ENCODE data around the gene PLXND1.

PLXND1 gene

GRCh38 chr3:129591932-129592331 is 14.5 kb downstream of the PLXND1 start:
- H3K4me3 ChIP-seq (replicated peaks; ENCODE audit: low read depth, low read length) = no peak overlapping the region
- no peak for DNase-seq (ENCODE audit: extremely low read depth, low read depth)
- TF ChIP-seq, protein P1, sequence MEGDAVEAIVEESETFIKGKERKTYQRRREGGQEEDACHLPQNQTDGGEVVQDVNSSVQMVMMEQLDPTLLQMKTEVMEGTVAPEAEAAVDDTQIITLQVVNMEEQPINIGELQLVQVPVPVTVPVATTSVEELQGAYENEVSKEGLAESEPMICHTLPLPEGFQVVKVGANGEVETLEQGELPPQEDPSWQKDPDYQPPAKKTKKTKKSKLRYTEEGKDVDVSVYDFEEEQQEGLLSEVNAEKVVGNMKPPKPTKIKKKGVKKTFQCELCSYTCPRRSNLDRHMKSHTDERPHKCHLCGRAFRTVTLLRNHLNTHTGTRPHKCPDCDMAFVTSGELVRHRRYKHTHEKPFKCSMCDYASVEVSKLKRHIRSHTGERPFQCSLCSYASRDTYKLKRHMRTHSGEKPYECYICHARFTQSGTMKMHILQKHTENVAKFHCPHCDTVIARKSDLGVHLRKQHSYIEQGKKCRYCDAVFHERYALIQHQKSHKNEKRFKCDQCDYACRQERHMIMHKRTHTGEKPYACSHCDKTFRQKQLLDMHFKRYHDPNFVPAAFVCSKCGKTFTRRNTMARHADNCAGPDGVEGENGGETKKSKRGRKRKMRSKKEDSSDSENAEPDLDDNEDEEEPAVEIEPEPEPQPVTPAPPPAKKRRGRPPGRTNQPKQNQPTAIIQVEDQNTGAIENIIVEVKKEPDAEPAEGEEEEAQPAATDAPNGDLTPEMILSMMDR (IDR thresholded peaks at IDR 0.05; ENCODE audit: low read depth, low read length, missing control alignments) = no peak

GRCh38 chr3:129590215-129590614 is 16.3 kb downstream of the PLXND1 start:
- no peak for DNase-seq (ENCODE audit: extremely low read depth, low read depth)
- no peak overlapping the region for H3K4me3 ChIP-seq (replicated peaks; ENCODE audit: low read depth, low read length)
- TF ChIP-seq, protein P1 (IDR thresholded peaks at IDR 0.05; ENCODE audit: low read depth, low read length, missing control alignments) = no peak

DNA sequence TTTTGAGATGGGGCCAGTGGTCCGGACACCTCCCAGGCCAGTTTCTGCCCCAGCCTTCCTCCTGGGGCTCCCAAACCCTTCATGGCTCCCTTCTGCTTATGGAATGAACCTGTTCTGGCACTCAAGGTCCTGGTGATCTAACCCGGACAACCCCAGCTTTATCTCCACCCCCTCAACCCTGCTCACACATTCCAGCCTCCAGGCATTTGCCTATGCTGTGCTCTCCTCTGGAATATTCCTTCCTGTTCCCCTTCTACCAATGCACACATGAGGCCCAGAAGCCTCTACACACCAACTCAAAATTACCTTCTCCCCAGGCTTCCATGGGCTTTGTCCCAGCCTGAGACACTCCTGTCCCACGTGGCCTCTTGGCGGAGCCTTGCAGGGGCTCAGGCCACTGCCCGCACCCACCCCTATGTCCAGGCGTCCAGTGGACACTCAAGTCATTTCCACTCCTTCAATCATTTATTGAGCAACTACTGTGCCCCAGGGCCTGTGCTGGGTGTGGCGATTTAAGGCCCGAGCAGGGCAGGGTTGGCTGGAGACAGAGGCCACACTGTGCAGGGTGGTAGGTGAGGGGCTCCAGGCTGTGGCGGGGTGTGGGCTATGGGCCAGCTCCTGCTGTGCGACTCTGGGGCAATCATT is 18.8 kb downstream of the PLXND1 start:
- TF ChIP-seq, protein P1 (IDR thresholded peaks at IDR 0.05; ENCODE audit: low read depth, low read length, missing control alignments) = no peak
- no peak for DNase-seq (ENCODE audit: extremely low read depth, low read depth)
- H3K4me3 ChIP-seq (replicated peaks; ENCODE audit: low read depth, low read length) = no peak overlapping the region

DNA sequence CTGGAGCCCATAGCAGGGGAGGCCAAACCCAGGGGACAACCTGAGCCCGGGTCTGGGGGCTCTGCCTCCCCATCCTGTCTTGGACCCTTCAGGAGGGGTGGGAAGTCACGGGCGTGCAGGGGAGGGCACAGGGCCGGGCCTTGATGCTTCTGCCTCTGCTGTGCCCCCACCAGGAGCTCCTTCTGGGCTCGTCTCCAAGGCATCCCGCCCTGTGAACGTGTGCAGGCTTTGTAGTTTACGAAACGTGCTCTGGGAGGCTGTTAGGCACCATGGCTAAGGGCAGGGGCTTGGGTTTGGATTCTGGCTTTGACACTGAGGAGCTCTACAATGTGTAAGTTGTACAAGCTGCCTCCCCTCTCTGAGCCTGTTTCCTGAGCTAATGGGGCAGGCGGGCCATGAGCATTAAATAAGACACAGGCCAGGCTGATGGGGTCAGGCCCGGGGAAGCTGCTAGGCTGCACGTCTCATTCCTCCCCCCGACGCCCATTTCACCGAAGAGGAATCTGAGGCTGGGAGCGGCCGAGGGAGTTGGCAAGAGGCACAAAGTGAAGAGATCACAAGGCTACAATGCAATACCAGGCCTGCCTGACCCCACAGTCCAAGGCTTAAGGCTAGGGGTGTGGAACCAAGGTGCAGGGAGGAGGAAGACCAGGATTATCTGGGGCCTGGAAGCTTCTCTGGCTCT is 19.6 kb downstream of the PLXND1 start:
- TF ChIP-seq, protein P1 (IDR thresholded peaks at IDR 0.05; ENCODE audit: low read depth, low read length, missing control alignments) = no peak
- DNase-seq (ENCODE audit: extremely low read depth, low read depth) = no peak
- H3K4me3 ChIP-seq (replicated peaks; ENCODE audit: low read depth, low read length) = no peak overlapping the region

DNA sequence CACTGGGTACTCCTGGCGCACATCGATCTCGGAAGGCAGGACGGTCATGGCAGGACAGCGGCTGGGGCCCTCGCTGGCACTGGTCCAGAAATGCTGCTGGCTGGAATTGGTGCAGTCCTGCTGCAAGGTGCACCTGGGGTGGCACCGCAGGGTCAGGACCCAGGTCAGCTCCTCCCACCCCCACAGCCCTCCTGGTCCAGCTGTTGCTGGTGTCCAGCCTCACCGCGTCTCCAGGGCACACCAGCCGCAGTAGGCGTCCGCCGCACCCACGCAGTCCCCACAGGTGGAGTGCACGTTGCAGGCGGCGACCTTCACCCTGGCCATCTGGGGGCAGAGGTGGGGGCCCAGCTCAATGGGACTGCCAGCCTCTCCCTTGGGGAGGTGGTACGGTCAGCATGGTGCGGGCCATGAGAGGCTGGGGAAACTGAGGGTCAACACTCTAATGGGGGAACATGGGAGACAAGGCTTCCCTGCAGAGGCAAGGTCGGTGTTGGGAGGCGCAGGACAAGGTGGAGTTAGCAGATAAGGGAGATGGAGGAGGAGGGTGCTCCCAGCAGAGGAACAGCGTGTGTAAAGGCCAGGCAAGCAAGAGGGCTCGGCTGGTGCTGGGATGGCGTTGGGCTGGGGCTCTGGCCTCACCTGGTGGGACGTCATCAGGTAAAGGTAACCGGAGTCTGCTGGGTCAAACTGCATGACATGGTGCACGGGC is 20.4 kb downstream of the PLXND1 start:
- TF ChIP-seq, protein P1 (IDR thresholded peaks at IDR 0.05; ENCODE audit: low read depth, low read length, missing control alignments) = no peak
- no peak for DNase-seq (ENCODE audit: extremely low read depth, low read depth)
- H3K4me3 ChIP-seq (replicated peaks; ENCODE audit: low read depth, low read length) = no peak overlapping the region

DNA sequence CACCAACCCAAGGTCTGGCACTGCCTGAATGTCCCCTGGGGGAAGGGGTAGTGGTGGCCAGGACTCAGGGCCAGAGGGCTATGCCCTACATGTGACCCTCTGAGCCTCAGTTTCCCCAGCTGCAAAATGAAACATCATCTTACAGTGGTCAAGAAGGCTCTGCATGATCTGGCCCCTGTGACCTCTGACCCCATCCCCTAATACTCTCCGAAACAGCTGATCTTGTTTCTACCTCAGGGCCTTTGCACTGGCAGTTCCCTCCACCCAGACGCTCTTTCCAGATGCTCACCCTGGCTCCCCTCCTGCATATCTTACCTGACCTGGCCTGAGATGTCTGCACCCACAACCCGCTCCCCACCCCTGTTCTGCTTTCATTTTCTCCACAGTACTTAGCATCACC is 21.8 kb downstream of the PLXND1 start:
- TF ChIP-seq, protein P1 (IDR thresholded peaks at IDR 0.05; ENCODE audit: low read depth, low read length, missing control alignments) = no peak
- no peak overlapping the region for H3K4me3 ChIP-seq (replicated peaks; ENCODE audit: low read depth, low read length)
- no peak for DNase-seq (ENCODE audit: extremely low read depth, low read depth)
